ENCODE results near the gene AK9. TPM values are rescaled to one million over a fixed set of nuclear protein-coding genes. Genes with fewer than 3 reads are reported as not detected.
A peak's percentile ranks its signal among the peaks of the same experiment; 100 is the strongest.

The AK9 gene
- total RNA-seq, 5 donors from 2014 or later (not counting 1 experiment from before 2014, with no cell fraction given) = 7.9 to 12.6 (median 10.2) TPM

GRCh38 chr6:109446541-109446940 lies 244.5 kb downstream of the AK9 start:
- H3K9me3 Mint-ChIP-seq = no peaks in the 10 kb centered on the region
- ATAC-seq (replicated peaks in 1 of 4) (no peak), DNase-seq (no peak)
- no peaks in the 10 kb centered on the region for H3K27me3 Mint-ChIP-seq
- Histone ChIP-seq H3K4me1 (ENCODE audit: control insufficient read depth in 1 of 2, extremely low read depth in 1 of 2, insufficient read depth in 2 of 2, low read length in 2 of 2) (peaks cover 5 to 49% of the 10 kb centered on the region in 2 experiments), H3K36me3 (ENCODE audit: control insufficient read depth in 2 of 2, extremely low read depth in 1 of 2, insufficient read depth in 1 of 2, low read length in 1 of 2) (peaks cover 8 to 48% of the 10 kb centered on the region in 2 donors), H3K27me3 (replicated peaks in 1 of 2; ENCODE audit: control insufficient read depth in 2 of 2, extremely low read depth in 1 of 2, insufficient read depth in 2 of 2, low read length in 1 of 2) (no peaks in the 10 kb centered on the region), H3K27ac (ENCODE audit: low read length) (no peak overlapping the region), H3K9me3 (no peaks in the 10 kb centered on the region), H3K4me3 (ENCODE audit: control insufficient read depth in 1 of 2, extremely low read depth in 1 of 2, low read length in 1 of 2) (no peak overlapping the region)
- H3K36me3 Mint-ChIP-seq = peaks cover 20% of the 10 kb centered on the region
- POLR2A ChIA-PET = interaction anchor here (0.6 to 1.1 kb wide), 2 partner anchors 9 to 860 kb away, joined by 3 read pairs; partner anchors contain the start of gene MICAL1 (in 1 of the 2)
- peaks cover 42 to 50% (median 50%) of the 10 kb centered on the region in 3 donors for H3K4me1 Mint-ChIP-seq
- H3K27ac Mint-ChIP-seq = peak overlapping the region; percentile 56 to 67
- 60% methylated on average over 1 of the region's 8 CpGs for WGBS (ENCODE audit: insufficient coverage)
- no peak overlapping the region for H3K4me3 Mint-ChIP-seq
- CTCF ChIA-PET = interaction anchor here in 1 of 2 donors (1.4 kb wide), 1 partner anchor 11 kb away, joined by 3 read pairs; no protein-coding TSS in a partner anchor

GRCh38 chr6:109446072-109446471 lies 244.9 kb downstream of the AK9 start:
- Histone ChIP-seq H3K4me1 (ENCODE audit: control insufficient read depth in 1 of 2, extremely low read depth in 1 of 2, insufficient read depth in 2 of 2, low read length in 2 of 2) (peaks cover 5 to 50% of the 10 kb centered on the region in 2 experiments), H3K27me3 (replicated peaks in 1 of 2; ENCODE audit: control insufficient read depth in 2 of 2, extremely low read depth in 1 of 2, insufficient read depth in 2 of 2, low read length in 1 of 2) (no peaks in the 10 kb centered on the region), H3K4me3 (ENCODE audit: control insufficient read depth in 1 of 2, extremely low read depth in 1 of 2, low read length in 1 of 2) (no peak overlapping the region), H3K9me3 (no peaks in the 10 kb centered on the region), H3K27ac (ENCODE audit: low read length) (no peak overlapping the region), H3K36me3 (ENCODE audit: control insufficient read depth in 2 of 2, extremely low read depth in 1 of 2, insufficient read depth in 1 of 2, low read length in 1 of 2) (peaks cover 8 to 45% of the 10 kb centered on the region in 2 donors)
- no peaks in the 10 kb centered on the region for H3K9me3 Mint-ChIP-seq
- POLR2A ChIA-PET = interaction anchor here in 1 of 2 donors (0.6 to 1.1 kb wide), 2 partner anchors 9 to 60 kb away, joined by 3 read pairs; partner anchors contain the start of gene MICAL1
- ATAC-seq (replicated peaks in 1 of 4) (no peak), DNase-seq (no peak)
- H3K4me3 Mint-ChIP-seq = no peak overlapping the region
- peaks cover 19% of the 10 kb centered on the region for H3K36me3 Mint-ChIP-seq
- no peaks in the 10 kb centered on the region for H3K27me3 Mint-ChIP-seq
- CTCF ChIA-PET = interaction anchor here in 1 of 2 donors (0.5 kb wide), 1 partner anchor 80 kb away, joined by 3 read pairs; no protein-coding TSS in a partner anchor
- peak overlapping the region in 1 of 2 donors; percentile 56 for H3K27ac Mint-ChIP-seq
- 96% methylated on average over 13 of the region's 15 CpGs for WGBS (ENCODE audit: insufficient coverage)
- H3K4me1 Mint-ChIP-seq = peaks cover 47 to 55% (median 54%) of the 10 kb centered on the region in 3 donors

DNA sequence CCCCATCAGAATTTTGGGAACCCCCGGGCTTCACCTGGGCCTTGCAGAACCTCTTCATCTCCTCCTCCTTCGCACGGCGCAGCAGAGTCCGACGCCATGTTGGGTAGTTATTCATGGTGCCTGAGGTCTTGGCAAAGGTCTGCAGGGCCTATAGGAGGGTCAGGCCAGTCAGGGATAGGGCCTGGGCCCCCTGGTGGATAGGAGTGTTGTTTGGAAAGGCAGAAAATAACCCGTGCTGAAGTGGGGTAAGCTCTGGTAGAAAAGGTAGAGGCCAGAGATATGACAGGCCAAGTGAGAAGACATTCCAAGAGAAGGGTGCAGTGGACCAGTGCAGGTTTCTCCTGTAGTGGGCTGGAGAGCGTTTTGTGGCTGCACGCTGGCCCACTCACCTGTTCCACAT lies 245.6 kb downstream of the AK9 start:
- no peak overlapping the region for H3K4me3 Mint-ChIP-seq

DNA sequence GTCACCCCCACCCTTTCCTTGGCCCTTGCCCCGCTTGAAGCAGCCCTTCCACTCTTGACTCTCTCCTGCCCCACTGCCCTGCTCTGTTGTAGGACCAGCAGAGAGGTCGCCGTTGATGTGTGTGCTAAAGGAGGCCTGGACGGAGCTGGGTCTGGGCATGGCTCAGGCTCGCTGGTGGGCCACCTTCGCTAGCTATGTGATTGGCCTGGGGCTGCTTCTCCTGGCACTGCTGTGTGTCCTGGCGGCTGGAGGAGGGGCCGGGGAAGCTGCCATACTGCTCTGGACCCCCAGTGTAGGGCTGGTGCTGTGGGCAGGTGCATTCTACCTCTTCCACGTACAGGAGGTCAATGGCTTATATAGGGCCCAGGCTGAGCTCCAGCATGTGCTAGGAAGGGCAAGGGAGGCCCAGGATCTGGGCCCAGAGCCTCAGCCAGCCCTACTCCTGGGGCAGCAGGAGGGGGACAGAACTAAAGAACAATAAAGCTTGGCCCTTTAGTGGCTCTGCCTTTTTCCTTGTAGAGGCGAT lies 247.5 kb downstream of the AK9 start:
- no peaks in the 10 kb centered on the region for H3K9me3 Mint-ChIP-seq
- peaks cover 8 to 40% of the 10 kb centered on the region in 2 donors for H3K36me3 ChIP-seq (ENCODE audit: control insufficient read depth in 2 of 2, extremely low read depth in 1 of 2, insufficient read depth in 1 of 2, low read length in 1 of 2)
- H3K27me3 Mint-ChIP-seq = no peaks in the 10 kb centered on the region
- H3K27ac Mint-ChIP-seq = peak overlapping the region in 1 of 2 donors; percentile 71
- H3K4me1 ChIP-seq (ENCODE audit: control insufficient read depth in 1 of 2, extremely low read depth in 1 of 2, insufficient read depth in 2 of 2, low read length in 2 of 2) = peaks cover 4 to 37% of the 10 kb centered on the region in 2 experiments
- 94% methylated on average over 7 of the region's 10 CpGs for WGBS (ENCODE audit: insufficient coverage)
- no peak overlapping the region for H3K4me3 Mint-ChIP-seq
- ATAC-seq (replicated peaks in 1 of 4) (no peak), DNase-seq (no peak)
- CTCF ChIA-PET = interaction anchor here (0.6 to 4.1 kb wide), 4 partner anchors 12 to 1182 kb away, joined by 3 to 20 read pairs (median 5); partner anchors contain the start of genes CD164 (in 1 of the 2) and MICAL1 (in 1 of the 2)
- no peak overlapping the region for H3K4me3 ChIP-seq (ENCODE audit: control insufficient read depth in 1 of 2, extremely low read depth in 1 of 2, low read length in 1 of 2)
- POLR2A ChIA-PET = interaction anchor here (0.6 to 0.7 kb wide), 3 partner anchors 10 to 77 kb away, joined by 3 to 4 read pairs (median 3); no protein-coding TSS in a partner anchor
- H3K4me1 Mint-ChIP-seq = peaks cover 32 to 41% (median 38%) of the 10 kb centered on the region in 3 donors
- H3K27me3 ChIP-seq (replicated peaks in 1 of 2; ENCODE audit: control insufficient read depth in 2 of 2, extremely low read depth in 1 of 2, insufficient read depth in 2 of 2, low read length in 1 of 2) = no peaks in the 10 kb centered on the region
- no peaks in the 10 kb centered on the region for H3K9me3 ChIP-seq
- no peak overlapping the region for H3K27ac ChIP-seq (ENCODE audit: low read length)
- peaks cover 16% of the 10 kb centered on the region for H3K36me3 Mint-ChIP-seq

More for the DNA sequence above, 245.6 kb downstream of the AK9 start:
- ChIA-PET CTCF (no interaction called here), POLR2A (interaction anchor here (0.6 to 1.0 kb wide), 2 partner anchors 8 to 423 kb away, joined by 3 to 7 read pairs; no protein-coding TSS in a partner anchor)
- Mint-ChIP-seq H3K36me3 (peaks cover 16% of the 10 kb centered on the region), H3K27ac (peak overlapping the region; percentile 66 to 69), H3K4me1 (peaks cover 41 to 49% (median 49%) of the 10 kb centered on the region in 3 donors), H3K9me3 (no peaks in the 10 kb centered on the region), H3K27me3 (no peaks in the 10 kb centered on the region)
- Histone ChIP-seq H3K9me3 (no peaks in the 10 kb centered on the region), H3K36me3 (ENCODE audit: control insufficient read depth in 2 of 2, extremely low read depth in 1 of 2, insufficient read depth in 1 of 2, low read length in 1 of 2) (peaks cover 8 to 42% of the 10 kb centered on the region in 2 donors), H3K27me3 (replicated peaks in 1 of 2; ENCODE audit: control insufficient read depth in 2 of 2, extremely low read depth in 1 of 2, insufficient read depth in 2 of 2, low read length in 1 of 2) (no peaks in the 10 kb centered on the region), H3K27ac (ENCODE audit: low read length) (no peak overlapping the region), H3K4me3 (ENCODE audit: control insufficient read depth in 1 of 2, extremely low read depth in 1 of 2, low read length in 1 of 2) (no peak overlapping the region), H3K4me1 (ENCODE audit: control insufficient read depth in 1 of 2, extremely low read depth in 1 of 2, insufficient read depth in 2 of 2, low read length in 2 of 2) (peaks cover 5 to 45% of the 10 kb centered on the region in 2 experiments)
- DNase-seq = no peak
- ATAC-seq (replicated peaks in 1 of 4) = no peak
- WGBS (ENCODE audit: insufficient coverage) = 84% methylated on average over 3 of the region's 9 CpGs

Other genes with a start within 250 kb of the AK9 start
- 100 to 1,000 TPM in 1 of 5 donors, 10 to 100 TPM in 4; 81.9 to 108 (median 89.5) TPM for gene MICAL1, start 235.4 kb downstream of the AK9 start, total RNA-seq
- gene ZBTB24, start 208.0 kb downstream of the AK9 start, total RNA-seq = 10 to 100 TPM; 14.1 to 21.2 (median 19.5) TPM
- 10 to 100 TPM; 10.5 to 13.5 (median 11.5) TPM for gene FIG4, start 94 bp upstream of the AK9 start, total RNA-seq